Common myeloid progenitor, CD34-positive (primary cell): Measurements from ENCODE around the gene THAP12. TPM values are rescaled to one million over a fixed set of nuclear protein-coding genes. Genes with fewer than 3 reads are reported as not detected.

Experiments
- CTCF ChIA-PET: fragments of 350-600 bp; sonication (Branson Sonifier 250); formaldehyde crosslinking; loops from one replicate; lab custom pipeline; 2021; ENCODE audit warnings: antibody characterized with exemption; lab: Charles Lee
- POLR2A ChIA-PET: fragments of 350-600 bp; sonication (Branson Sonifier 250); formaldehyde crosslinking; loops from one replicate; lab custom pipeline; 2021; ENCODE audit warnings: antibody characterized with exemption; lab: Charles Lee
- DNase-seq, 3 donors: peaks; one replicate each; pipeline versions ENCODE4 v3.0.0 to v3.0.0-alpha.2; 2013
- H3K27ac ChIP-seq, 2 experiments: 1 replicate in 1 of 2; 2 replicates in 1 of 2; pipeline ENCODE4 v1.7.0; 2013; ENCODE audit warnings: inconsistent platforms in 2 of 2, low read length in 2 of 2, mild to moderate bottlenecking in 2 of 2, low read depth in 1 of 2, moderate library complexity in 1 of 2; ENCODE audit not compliant: severe bottlenecking in 2 of 2, insufficient read depth in 1 of 2, poor library complexity in 1 of 2
- H3K27me3 ChIP-seq, 5 experiments: replicated peaks in 2 of 5; 1 replicate in 3 of 5; 2 replicates in 2 of 5; pipeline versions ENCODE4 v1.6.1 to v1.7.0; 2013; ENCODE audit warnings: low read length in 4 of 5, mild to moderate bottlenecking in 2 of 5, moderate library complexity in 2 of 5, inconsistent platforms in 1 of 5; ENCODE audit not compliant: insufficient read depth in 5 of 5, control insufficient read depth in 4 of 5
- H3K36me3 ChIP-seq, 4 experiments: 1 replicate in 2 of 4; 2 replicates in 2 of 4; pipeline versions ENCODE4 v1.6.1 to v1.7.0; 2013; ENCODE audit warnings: low read length in 3 of 4, control low read depth in 1 of 4, mild to moderate bottlenecking in 1 of 4; ENCODE audit not compliant: control insufficient read depth in 4 of 4, insufficient read depth in 4 of 4
- H3K4me1 ChIP-seq, 4 experiments: 1 replicate in 3 of 4; 2 replicates in 1 of 4; pipeline versions ENCODE4 v1.6.1 to v1.7.1; 2013; ENCODE audit warnings: low read length in 3 of 4, mild to moderate bottlenecking in 3 of 4, control low read depth in 1 of 4, inconsistent platforms in 1 of 4, moderate library complexity in 1 of 4; ENCODE audit not compliant: control insufficient read depth in 4 of 4, insufficient read depth in 4 of 4; ENCODE audit errors: control extremely low read depth in 1 of 4
- H3K4me3 ChIP-seq, 7 experiments: 1 replicate in 4 of 7; 2 replicates in 3 of 7; pipeline versions ENCODE4 v1.5.1 to v1.7.0; 2013; ENCODE audit warnings: mild to moderate bottlenecking in 7 of 7, low read length in 6 of 7, moderate library complexity in 6 of 7, inconsistent platforms in 2 of 7, low read depth in 2 of 7, control low read depth in 1 of 7; ENCODE audit not compliant: insufficient read depth in 4 of 7, control insufficient read depth in 1 of 7; ENCODE audit errors: extremely low read depth in 1 of 7
- H3K9me3 ChIP-seq, 5 experiments: 1 replicate in 4 of 5; 2 replicates in 1 of 5; pipeline versions ENCODE4 v1.6.1 to v1.7.1; 2013; ENCODE audit warnings: low read length in 4 of 5, mild to moderate bottlenecking in 2 of 5, inconsistent platforms in 1 of 5, low read depth in 1 of 5, moderate library complexity in 1 of 5; ENCODE audit not compliant: control insufficient read depth in 4 of 5, insufficient read depth in 2 of 5; ENCODE audit errors: control extremely low read depth in 1 of 5
- WGBS: methylation state at CpG from one replicate; pipeline ENCODE4 v1.1.5; 2013; ENCODE audit not compliant: insufficient coverage; 5-methylcytosine and 5-hydroxymethylcytosine counted together
- polyA plus RNA-seq: library from polyadenylated mRNA; unstranded; fragments of 120-200 nt; gene quantifications from one replicate; pipeline ENCODE4 v1.2.1, GENCODE V29; 2013

THAP12 gene
- polyA plus RNA-seq = 71.8 TPM

- CTCF ChIA-PET = interaction anchor here (2.0 kb wide), 1 partner anchor 11 kb away, joined by 4 read pairs; no protein-coding TSS in a partner anchor
- peaks cover 0 to 6% (median 3%) of the 10 kb centered on the region in 4 experiments for H3K36me3 ChIP-seq
- H3K4me1 ChIP-seq = peaks cover 15 to 38% (median 23%) of the 10 kb centered on the region in 4 experiments
- no peaks in the 10 kb centered on the region for H3K9me3 ChIP-seq
- POLR2A ChIA-PET = interaction anchor here (0.5 kb wide), 1 partner anchor 41 kb away, joined by 3 read pairs; no protein-coding TSS in a partner anchor
- peak within 1 kb of the TSS; percentile 62 to 79 for H3K27ac ChIP-seq
- H3K27me3 ChIP-seq = no peaks in the 10 kb centered on the region
- DNase-seq = peak; percentile 98 to 99 (median 99)
- peak within 1 kb of the TSS; percentile 74 to 95 (median 91) for H3K4me3 ChIP-seq
- under 1% methylated on average over 58 of the region's 69 CpGs for WGBS
Measured at GRCh38 chr11:76380977-76381719, at the start of gene THAP12, which contains the start of gene GVQW3. Gene THAP12 (minus strand): TSS chr11:76381132. CDS start chr11:76380836, 296 bp downstream. Gene GVQW3 (plus strand): TSS chr11:76381323. CDS start chr11:76381829, 506 bp downstream.

- ChIA-PET CTCF (no interaction called here), POLR2A (no interaction called here)
- Histone ChIP-seq H3K4me1 (no peaks in the 10 kb centered on the region), H3K4me3 (no peak overlapping the region), H3K36me3 (no peaks in the 10 kb centered on the region), H3K27me3 (peaks cover 0 to 3% (median 0%) of the 10 kb centered on the region in 5 experiments), H3K27ac (no peak overlapping the region), H3K9me3 (no peaks in the 10 kb centered on the region)
- DNase-seq = no peak
Measured at GRCh38 chr11:76426660-76427059, 45.7 kb upstream of the THAP12 start.

GRCh38 chr11:76424891-76425290, 44.0 kb upstream of the THAP12 start:
- H3K27ac ChIP-seq = no peak overlapping the region
- ChIA-PET POLR2A (no interaction called here), CTCF (no interaction called here)
- no peaks in the 10 kb centered on the region for H3K36me3 ChIP-seq
- H3K4me3 ChIP-seq = no peak overlapping the region
- 96% methylated on average over 2 of the region's 2 CpGs for WGBS
- H3K9me3 ChIP-seq = no peaks in the 10 kb centered on the region
- no peak for DNase-seq
- H3K27me3 ChIP-seq = peaks cover 0 to 3% (median 0%) of the 10 kb centered on the region in 5 experiments
- H3K4me1 ChIP-seq = no peaks in the 10 kb centered on the region

- DNase-seq = no peak
- Histone ChIP-seq H3K27ac (no peak overlapping the region), H3K4me1 (no peaks in the 10 kb centered on the region), H3K36me3 (no peaks in the 10 kb centered on the region), H3K27me3 (peaks cover 0 to 3% (median 0%) of the 10 kb centered on the region in 5 experiments), H3K4me3 (no peak overlapping the region), H3K9me3 (no peaks in the 10 kb centered on the region)
- ChIA-PET POLR2A (no interaction called here), CTCF (no interaction called here)
- 90% methylated on average over 3 of the region's 3 CpGs for WGBS
Measured at GRCh38 chr11:76424379-76424778, 43.4 kb upstream of the THAP12 start.

- Histone ChIP-seq H3K4me1 (no peaks in the 10 kb centered on the region), H3K27ac (no peak overlapping the region), H3K9me3 (no peaks in the 10 kb centered on the region), H3K36me3 (no peaks in the 10 kb centered on the region), H3K27me3 (peaks cover 0 to 1% (median 0%) of the 10 kb centered on the region in 5 experiments), H3K4me3 (no peak overlapping the region)
- peak; percentile 41 to 65 (median 57) for DNase-seq
- POLR2A ChIA-PET = no interaction called here
- WGBS = 27% methylated on average over 2 of the region's 3 CpGs
- CTCF ChIA-PET = interaction anchor here (0.7 to 3.9 kb wide), 20 partner anchors 9 to 262 kb away, joined by 3 to 24 read pairs (median 4); no protein-coding TSS in a partner anchor
Measured at GRCh38 chr11:76419896-76420295, 39.0 kb upstream of the THAP12 start.

GRCh38 chr11:76415073-76415472, 34.1 kb upstream of the THAP12 start:
- Histone ChIP-seq H3K9me3 (no peaks in the 10 kb centered on the region), H3K4me3 (no peak overlapping the region), H3K36me3 (no peaks in the 10 kb centered on the region), H3K4me1 (no peaks in the 10 kb centered on the region), H3K27me3 (peaks cover 0 to 3% (median 0%) of the 10 kb centered on the region in 5 experiments), H3K27ac (no peak overlapping the region)
- no peak for DNase-seq
- ChIA-PET POLR2A (no interaction called here), CTCF (interaction anchor here (1.5 kb wide), 1 partner anchor 13 kb away, joined by 3 read pairs; no protein-coding TSS in a partner anchor)

GRCh38 chr11:76410851-76411357, 30.0 kb upstream of the THAP12 start:
- Histone ChIP-seq H3K9me3 (no peaks in the 10 kb centered on the region), H3K4me1 (peaks cover 0 to 7% (median 5%) of the 10 kb centered on the region in 4 experiments), H3K27me3 (peaks cover 0 to 2% (median 0%) of the 10 kb centered on the region in 5 experiments), H3K36me3 (no peaks in the 10 kb centered on the region), H3K27ac (no peak overlapping the region), H3K4me3 (no peak overlapping the region)
- 98% methylated on average over 8 of the region's 10 CpGs for WGBS
- DNase-seq = no peak
- CTCF ChIA-PET = interaction anchor here (2.0 kb wide), 1 partner anchor 12 kb away, joined by 5 read pairs; no protein-coding TSS in a partner anchor
- POLR2A ChIA-PET = no interaction called here
